GM23248 (cell line): ENCODE results near the gene ZNF189.

ENCODE experiments used
- EZH2 ChIP-seq: fragments of 200-600 bp; sonication (generic); IDR thresholded peaks from 2 replicates; pipeline ENCODE4 v1.6.1; 2018; ENCODE audit warnings: antibody characterized with exemption, mild to moderate bottlenecking; ENCODE audit not compliant: insufficient read depth, poor library complexity, severe bottlenecking
- EZH2phosphoT487 ChIP-seq: fragments of 200-600 bp; sonication (generic); IDR thresholded peaks from 2 replicates; pipeline ENCODE4 v1.6.1; 2018; ENCODE audit warnings: antibody characterized with exemption, moderate library complexity, mild to moderate bottlenecking, low read depth; ENCODE audit not compliant: insufficient read depth

- no peak for TF ChIP-seq EZH2phosphoT487
- no peak for TF ChIP-seq EZH2
Measured at GRCh38 chr9:101383361-101383760, 15.3 kb upstream of the ZNF189 start.
